ENCODE data around the gene KCNK1. TPM values are rescaled to one million over a fixed set of nuclear protein-coding genes. Genes with fewer than 3 reads are reported as not detected.

Gene KCNK1
- total RNA-seq, 4 donors from 2014 or later: 2.2 to 5.5 (median 3.2) TPM

- H3K36me3 ChIP-seq: no peaks in the 10 kb centered on the region
- no peaks in the 10 kb centered on the region for H3K9me3 ChIP-seq
- TF ChIP-seq POLR2A (IDR thresholded peaks at IDR 0.05) (no peak), POLR2AphosphoS5 (IDR thresholded peaks at IDR 0.05) (no peak), CTCF (IDR thresholded peaks at IDR 0.05) (no peak), EP300 (IDR thresholded peaks at IDR 0.05) (no peak)
- 69 to 84% methylated on average over 5 of the region's 5 CpGs for WGBS, 2 donors (ENCODE audit: low coverage in 1 of 2)
- ATAC-seq: no peak
- no peak overlapping the region for H3K27ac ChIP-seq
- H3K4me3 ChIP-seq: no peak overlapping the region
- H3K4me1 ChIP-seq: peaks cover 0 to 6% (median 0%) of the 10 kb centered on the region in 3 donors
- no peaks in the 10 kb centered on the region for H3K27me3 ChIP-seq
Measured at GRCh38 chr1:233664804-233665574, 51.1 kb downstream of the KCNK1 start.

- no peak for TF ChIP-seq POLR2AphosphoS5 (IDR thresholded peaks at IDR 0.05)
- no peak for TF ChIP-seq CTCF (IDR thresholded peaks at IDR 0.05)
- TF ChIP-seq EP300 (IDR thresholded peaks at IDR 0.05): no peak
- TF ChIP-seq POLR2A (IDR thresholded peaks at IDR 0.05): no peak
- H3K9me3 ChIP-seq: no peaks in the 10 kb centered on the region
- no peak overlapping the region for H3K4me3 ChIP-seq
- ATAC-seq: no peak
- H3K4me1 ChIP-seq: peaks cover 0 to 6% (median 0%) of the 10 kb centered on the region in 3 donors
- WGBS, 2 donors (ENCODE audit: low coverage in 1 of 2): 62 to 82% methylated on average over 7 of the region's 7 CpGs
- no peak overlapping the region for H3K27ac ChIP-seq
- no peaks in the 10 kb centered on the region for H3K27me3 ChIP-seq
- no peaks in the 10 kb centered on the region for H3K36me3 ChIP-seq
Measured at GRCh38 chr1:233665575-233666270, 51.8 kb downstream of the KCNK1 start.

- Histone ChIP-seq H3K4me1 (peaks cover 0 to 6% (median 0%) of the 10 kb centered on the region in 3 donors), H3K4me3 (no peak overlapping the region), H3K9me3 (no peaks in the 10 kb centered on the region), H3K36me3 (no peaks in the 10 kb centered on the region), H3K27ac (no peak overlapping the region), H3K27me3 (no peaks in the 10 kb centered on the region)
- TF ChIP-seq CTCF (IDR thresholded peaks at IDR 0.05) (no peak), POLR2A (IDR thresholded peaks at IDR 0.05) (no peak), EP300 (IDR thresholded peaks at IDR 0.05) (no peak), POLR2AphosphoS5 (IDR thresholded peaks at IDR 0.05) (no peak)
- ATAC-seq: no peak
- WGBS, 2 donors (ENCODE audit: low coverage in 1 of 2): 64 to 73% methylated on average over 3 of the region's 3 CpGs
Measured at GRCh38 chr1:233667741-233668140, 53.8 kb downstream of the KCNK1 start.

GRCh38 chr1:233668146-233668724, 54.3 kb downstream of the KCNK1 start:
- peak overlapping the region in 1 of 4 donors; percentile 45 for H3K27ac ChIP-seq
- no peaks in the 10 kb centered on the region for H3K36me3 ChIP-seq
- peaks cover 0 to 6% (median 0%) of the 10 kb centered on the region in 3 donors for H3K4me1 ChIP-seq
- no peaks in the 10 kb centered on the region for H3K27me3 ChIP-seq
- WGBS, 2 donors (ENCODE audit: low coverage in 1 of 2): 30 to 37% methylated on average over 6 to 8 of the region's 8 CpGs
- H3K4me3 ChIP-seq: no peak overlapping the region
- no peaks in the 10 kb centered on the region for H3K9me3 ChIP-seq
- TF ChIP-seq CTCF (IDR thresholded peaks at IDR 0.05) (no peak), EP300 (IDR thresholded peaks at IDR 0.05) (no peak), POLR2AphosphoS5 (IDR thresholded peaks at IDR 0.05) (peak; percentile 15), POLR2A (IDR thresholded peaks at IDR 0.05) (no peak)
- no peak for ATAC-seq
